AG09309 (cell line): ENCODE measurements around the gene TXNRD2.

Source experiments
- DNase-seq: peaks from one replicate; pipeline ENCODE4 v3.0.0-alpha.2; 2010; ENCODE audit warnings: low read depth
- H3K4me3 ChIP-seq: 2 replicates; pipeline ENCODE4 v1.5.1; 2011; ENCODE audit warnings: mild to moderate bottlenecking, low read depth, low read length, moderate library complexity; ENCODE audit not compliant: control insufficient read depth
- CTCF ChIP-seq: IDR thresholded peaks from 2 replicates; pipeline ENCODE4 v1.5.1; 2011; ENCODE audit warnings: mild to moderate bottlenecking, low read depth, low read length, inconsistent platforms; ENCODE audit not compliant: insufficient read depth, control insufficient read depth; ENCODE audit errors: missing control alignments

The TXNRD2 gene

GRCh38 chr22:19958083-19959042 is 16.7 kb upstream of the TXNRD2 start:
- no peak overlapping the region for H3K4me3 ChIP-seq
- peak; percentile 44 for DNase-seq
- no peak for TF ChIP-seq CTCF

- no peak for DNase-seq
- no peak for TF ChIP-seq CTCF
- no peak overlapping the region for H3K4me3 ChIP-seq
Observed at GRCh38 chr22:19957445-19957844, 15.8 kb upstream of the TXNRD2 start.

- no peak for DNase-seq
- no peak for TF ChIP-seq CTCF
- H3K4me3 ChIP-seq, result no peak overlapping the region
Observed at GRCh38 chr22:19955241-19956128, 13.9 kb upstream of the TXNRD2 start.

- no peak for TF ChIP-seq CTCF
- no peak overlapping the region for H3K4me3 ChIP-seq
- no peak for DNase-seq
Observed at GRCh38 chr22:19951346-19951745, 9.7 kb upstream of the TXNRD2 start.

- no peak overlapping the region for H3K4me3 ChIP-seq
- DNase-seq, result no peak
- no peak for TF ChIP-seq CTCF
Observed at GRCh38 chr22:19948057-19948760, 6.6 kb upstream of the TXNRD2 start.
